WERI-Rb-1 (cell line): ENCODE measurements around the gene SLCO2A1.

Experiments
- DNase-seq: peaks from one replicate; pipeline ENCODE4 v3.0.0-alpha.2; 2020
- H3K27ac ChIP-seq: fragments of 250-450 bp; sonication (Bioruptor Pico); 2 replicates; pipeline ENCODE4 v1.5.1; 2020; ENCODE audit warnings: mild to moderate bottlenecking, moderate library complexity
- H3K27me3 ChIP-seq: fragments of 250-450 bp; sonication (Bioruptor Pico); 2 replicates; pipeline ENCODE4 v1.5.1; 2021; ENCODE audit warnings: mild to moderate bottlenecking, low read depth, moderate library complexity; ENCODE audit not compliant: insufficient read depth, severe bottlenecking
- H3K36me3 ChIP-seq: fragments of 250-450 bp; sonication (Bioruptor Pico); 2 replicates; pipeline ENCODE4 v1.5.1; 2020; ENCODE audit warnings: mild to moderate bottlenecking, moderate library complexity
- H3K4me3 ChIP-seq: 2 replicates; pipeline ENCODE4 v1.5.1; 2011; ENCODE audit warnings: low read depth, mild to moderate bottlenecking, control low read depth, low read length
- H3K9me3 ChIP-seq: fragments of 250-450 bp; sonication (Bioruptor Pico); 2 replicates; pipeline ENCODE4 v1.5.1; 2021; ENCODE audit warnings: mild to moderate bottlenecking, moderate library complexity; ENCODE audit not compliant: severe bottlenecking
- CTCF ChIP-seq: IDR thresholded peaks from 2 replicates; pipeline ENCODE4 v1.5.1; 2011; ENCODE audit warnings: low read depth, mild to moderate bottlenecking, control low read depth, inconsistent platforms, low read length

The SLCO2A1 gene

GRCh38 chr3:134029734-134030378, at the start of gene SLCO2A1:
SLCO2A1 (minus strand) TSS chr3:134029925; CDS start chr3:134029802, 123 bp downstream.
- H3K4me3 ChIP-seq = peak within 1 kb of the TSS; percentile 57
- H3K9me3 ChIP-seq = no peaks in the 10 kb centered on the region
- H3K27ac ChIP-seq = no peak within 1 kb of the TSS
- peak; percentile 53 for DNase-seq
- H3K27me3 ChIP-seq = peaks cover 9% of the 10 kb centered on the region
- H3K36me3 ChIP-seq = no peaks in the 10 kb centered on the region
- no peak for TF ChIP-seq CTCF

GRCh38 chr3:134079111-134079547, 49.4 kb upstream of the SLCO2A1 start:
- H3K36me3 ChIP-seq = no peaks in the 10 kb centered on the region
- DNase-seq = no peak
- H3K4me3 ChIP-seq = no peak overlapping the region
- TF ChIP-seq CTCF = no peak
- H3K27ac ChIP-seq = no peak overlapping the region
- peaks cover 7% of the 10 kb centered on the region for H3K9me3 ChIP-seq
- no peaks in the 10 kb centered on the region for H3K27me3 ChIP-seq

GRCh38 chr3:134078169-134078831, 48.6 kb upstream of the SLCO2A1 start:
- H3K36me3 ChIP-seq = no peaks in the 10 kb centered on the region
- H3K9me3 ChIP-seq = peaks cover 7% of the 10 kb centered on the region
- no peak for TF ChIP-seq CTCF
- DNase-seq = no peak
- no peaks in the 10 kb centered on the region for H3K27me3 ChIP-seq
- no peak overlapping the region for H3K27ac ChIP-seq
- H3K4me3 ChIP-seq = no peak overlapping the region

GRCh38 chr3:134077649-134078161, 48.0 kb upstream of the SLCO2A1 start:
- Histone ChIP-seq H3K9me3 (peaks cover 7% of the 10 kb centered on the region), H3K27me3 (no peaks in the 10 kb centered on the region), H3K36me3 (no peaks in the 10 kb centered on the region), H3K27ac (no peak overlapping the region), H3K4me3 (no peak overlapping the region)
- no peak for DNase-seq
- TF ChIP-seq CTCF = no peak

GRCh38 chr3:134076851-134077250, 47.1 kb upstream of the SLCO2A1 start:
- no peak for TF ChIP-seq CTCF
- no peak overlapping the region for H3K4me3 ChIP-seq
- DNase-seq = no peak
- no peak overlapping the region for H3K27ac ChIP-seq
- H3K9me3 ChIP-seq = peaks cover 7% of the 10 kb centered on the region
- H3K27me3 ChIP-seq = no peaks in the 10 kb centered on the region
- H3K36me3 ChIP-seq = no peaks in the 10 kb centered on the region
